NCI-H2227 (cell line): ENCODE measurements around the gene STXBP6.

ENCODE experiments used
- DNase-seq: peaks from one replicate; lab custom pipeline; 2025; ENCODE audit not compliant: unreplicated experiment; lab: John Stamatoyannopoulos, UW

STXBP6 gene

DNA sequence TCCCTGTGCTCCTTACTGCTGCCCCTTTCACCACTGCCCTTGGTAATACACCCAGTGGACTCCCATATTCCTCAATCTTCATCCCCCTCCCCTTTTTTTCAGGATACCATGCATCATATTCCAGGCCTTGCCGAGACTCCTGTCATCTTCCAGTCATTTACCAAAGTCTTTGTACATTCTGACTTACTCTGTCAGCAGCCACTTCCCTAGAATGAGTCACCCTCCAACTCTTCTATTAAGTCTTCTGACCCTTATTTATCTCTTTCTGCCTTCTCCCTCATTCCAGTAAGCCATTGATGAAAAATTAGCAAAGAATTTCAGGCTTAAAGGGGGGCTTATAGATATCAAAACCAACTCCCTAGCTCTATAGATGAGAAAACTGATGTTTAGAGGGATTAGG lies 128.0 kb downstream of the STXBP6 start:
- DNase-seq: no peak

DNA sequence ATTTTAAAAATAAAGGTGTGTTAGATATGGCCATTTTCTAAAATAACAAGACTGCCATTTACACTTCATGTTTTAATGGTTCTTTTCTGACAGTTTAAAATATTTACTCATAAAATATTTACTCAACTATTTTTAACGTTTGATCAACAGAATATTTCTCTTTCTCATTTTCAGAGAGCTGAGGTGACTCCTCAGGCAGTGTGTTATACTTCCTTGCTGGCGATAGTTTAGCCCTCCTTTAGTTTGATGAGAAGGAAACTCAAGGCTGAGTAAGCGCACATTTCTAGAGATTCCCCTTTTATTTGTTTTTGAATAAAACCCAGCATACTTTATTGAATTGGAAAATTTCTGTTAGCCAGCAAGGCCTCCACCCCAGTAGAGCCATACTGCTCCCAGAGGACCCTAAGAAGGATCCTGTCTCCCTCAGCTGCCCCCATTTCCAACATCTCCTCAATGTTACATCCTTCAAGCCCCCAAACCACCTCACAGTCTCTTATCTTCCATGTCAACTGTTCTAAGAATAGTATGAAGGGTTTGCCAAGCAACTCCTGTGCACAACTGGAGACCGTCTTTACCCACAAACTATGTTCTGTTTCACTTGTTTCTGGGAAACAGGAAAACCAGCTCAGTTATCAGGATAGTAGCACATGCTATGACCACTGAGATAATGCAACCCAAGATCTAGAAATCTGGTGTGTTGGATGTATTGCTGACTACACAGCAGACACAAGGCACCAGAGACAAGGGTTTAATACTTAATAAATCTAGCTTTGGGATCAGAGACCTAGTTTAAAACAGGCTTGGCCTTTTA lies 129.5 kb downstream of the STXBP6 start:
- DNase-seq: no peak

GRCh38 chr14:24918822-24919221 lies 131.1 kb downstream of the STXBP6 start:
- no peak for DNase-seq

DNA sequence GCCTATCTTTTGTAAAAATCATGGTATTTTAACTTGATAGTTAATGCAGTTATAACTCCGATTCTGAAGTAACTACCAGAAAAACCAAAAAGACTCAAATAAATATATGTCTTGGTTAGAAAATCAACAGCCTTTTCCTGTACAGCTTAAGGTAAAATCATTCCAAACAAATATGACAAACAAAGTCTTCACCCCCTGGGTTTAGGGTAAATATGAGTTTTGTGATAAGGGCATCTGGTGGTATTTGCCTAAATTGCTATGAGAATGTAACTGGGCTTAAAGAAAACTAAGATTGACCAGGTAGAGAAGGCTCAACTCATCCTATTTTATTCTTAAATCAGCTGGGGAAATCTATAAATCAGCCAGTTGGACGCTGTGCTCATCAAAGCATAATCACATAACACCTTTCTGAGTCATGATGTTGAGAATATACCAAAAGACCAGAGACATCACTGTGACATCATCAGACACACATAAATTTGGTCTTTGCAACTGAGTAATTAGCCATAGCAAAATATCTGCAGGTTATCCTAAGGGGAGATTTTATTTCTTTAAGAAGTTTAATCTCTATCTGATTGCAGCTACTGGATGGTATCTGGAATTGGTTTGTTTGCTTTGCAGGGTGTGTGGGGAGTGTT lies 133.9 kb downstream of the STXBP6 start:
- DNase-seq: no peak

DNA sequence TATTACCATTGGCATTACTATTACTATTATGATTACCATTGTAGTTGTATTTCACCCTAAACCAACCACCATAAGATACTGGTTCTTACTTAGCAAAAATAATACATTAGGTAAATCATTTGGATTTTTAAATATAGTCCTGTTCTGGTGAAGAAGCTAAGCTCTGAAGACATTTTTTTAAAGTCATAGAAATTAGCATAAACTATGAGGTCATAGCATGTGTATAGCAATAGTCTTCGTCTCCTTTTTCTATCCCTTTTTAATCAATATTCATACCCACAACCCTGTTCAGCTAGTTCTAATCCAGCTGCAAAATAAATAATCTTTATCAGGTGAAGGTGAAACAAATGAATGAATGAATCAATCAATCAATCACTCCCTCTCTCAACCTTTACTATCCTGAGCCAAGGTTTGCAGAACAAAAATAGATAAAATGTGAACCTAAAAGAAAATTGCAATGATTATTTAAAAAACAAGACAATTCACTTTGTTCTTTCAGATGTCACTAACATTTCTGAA lies 134.5 kb downstream of the STXBP6 start:
- DNase-seq: no peak

DNA sequence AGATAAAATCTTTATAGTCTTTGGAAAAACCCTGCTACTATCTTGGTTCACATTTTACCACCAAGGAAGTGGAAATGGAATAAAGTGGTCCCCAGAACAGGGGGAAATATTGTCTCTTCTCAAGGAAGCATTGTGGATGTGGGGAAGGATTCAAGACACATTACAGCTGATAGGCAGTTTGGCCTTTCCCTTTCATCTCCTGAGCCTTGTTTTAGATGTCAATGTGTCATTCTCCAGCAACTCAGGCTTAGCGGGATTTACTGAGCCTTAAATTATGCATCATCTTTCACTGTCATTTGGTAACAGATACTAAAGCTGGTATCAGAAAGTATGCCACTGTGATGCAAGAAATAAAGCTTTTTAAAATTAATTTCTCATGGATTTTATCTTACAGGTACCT lies 136.2 kb downstream of the STXBP6 start:
- DNase-seq: peak; percentile 3

DNA sequence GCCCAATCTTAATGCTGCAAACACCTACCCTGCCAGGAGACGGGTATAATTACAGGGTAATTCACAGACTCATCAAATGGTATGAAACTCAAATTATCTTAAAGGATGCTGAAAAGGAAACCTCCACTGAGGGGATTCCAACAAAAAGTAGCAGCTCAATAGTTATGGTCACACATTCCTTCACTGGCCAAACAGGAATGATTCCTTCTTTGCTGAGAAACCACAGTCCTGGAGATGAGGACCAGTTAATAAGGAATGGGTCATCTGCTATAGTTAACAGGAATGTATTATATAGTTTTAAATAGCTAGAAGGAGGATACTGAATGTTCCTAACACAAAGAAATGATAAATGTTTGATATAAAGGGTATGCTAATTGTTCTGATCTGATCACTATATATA lies 136.9 kb downstream of the STXBP6 start:
- no peak for DNase-seq

DNA sequence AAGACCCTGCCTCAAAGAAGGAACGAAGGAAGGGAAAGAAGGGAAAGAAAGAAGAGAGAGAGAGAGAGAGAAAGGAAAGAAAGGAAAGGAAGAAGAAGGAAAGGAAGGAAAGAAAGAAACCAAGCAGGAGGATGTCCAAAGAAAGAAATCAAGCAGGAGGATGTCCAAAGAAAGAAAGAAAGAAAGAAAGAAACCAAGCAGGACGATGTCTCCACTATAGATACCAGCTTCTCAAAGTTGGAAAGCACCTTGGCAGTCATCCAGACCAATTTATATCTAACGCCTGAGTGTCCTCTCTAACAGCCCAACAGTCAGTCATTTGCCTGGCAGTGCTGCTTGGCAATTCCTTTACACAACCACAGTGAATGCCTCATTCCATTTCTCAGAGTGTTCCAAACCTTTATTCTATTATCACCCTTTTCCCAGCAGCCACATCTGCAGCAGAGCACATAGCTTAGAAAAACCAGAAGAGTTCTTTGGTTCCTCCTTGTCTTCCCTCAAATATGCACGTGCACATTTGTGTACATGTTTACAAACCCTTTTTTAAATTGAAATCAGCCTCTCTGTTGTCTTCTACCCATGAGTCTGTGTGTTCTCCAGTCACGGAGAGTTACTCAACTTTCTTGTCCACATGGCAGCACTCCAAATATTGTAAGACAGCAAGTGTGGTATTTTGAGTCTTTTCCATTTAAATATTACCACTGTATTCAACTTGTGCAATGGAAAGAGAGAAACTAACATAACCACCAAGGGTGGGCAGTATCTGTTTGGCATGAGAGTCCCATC lies 138.4 kb downstream of the STXBP6 start:
- DNase-seq: peak; percentile 50

- DNase-seq: no peak
Observed at GRCh38 chr14:24910408-24910986, 139.4 kb downstream of the STXBP6 start.

GRCh38 chr14:24909523-24910302 lies 140.2 kb downstream of the STXBP6 start:
- no peak for DNase-seq

DNA sequence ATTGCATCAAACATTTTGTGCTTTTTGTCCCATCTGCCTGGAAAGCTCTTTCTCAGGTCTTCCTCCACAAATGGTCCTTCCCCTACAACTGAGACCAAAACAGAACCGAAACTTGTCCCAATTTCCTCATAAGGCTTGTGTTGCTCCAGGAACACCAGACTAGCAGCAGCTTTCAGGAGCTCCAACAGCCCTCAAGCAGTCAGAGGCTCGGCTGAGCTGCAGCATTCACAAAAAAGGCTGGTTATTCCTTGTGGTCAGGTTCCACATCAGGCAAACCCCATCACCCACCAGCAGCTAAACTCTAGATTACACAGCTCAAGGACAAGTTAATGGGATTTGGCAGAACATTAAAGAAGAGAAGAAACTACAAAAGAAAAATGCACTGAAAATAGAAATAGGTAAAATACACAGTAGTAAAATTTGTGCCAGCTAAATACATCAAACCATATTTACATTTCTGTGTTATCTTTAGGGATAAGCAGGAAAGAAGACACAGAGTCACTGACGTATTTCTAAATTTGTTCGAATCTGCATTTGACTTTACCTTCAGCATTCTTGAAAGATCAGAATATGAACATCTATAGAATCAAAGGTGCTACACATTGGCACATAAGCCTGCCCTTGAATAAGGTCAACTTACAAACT lies 141.2 kb downstream of the STXBP6 start:
- no peak for DNase-seq

DNA sequence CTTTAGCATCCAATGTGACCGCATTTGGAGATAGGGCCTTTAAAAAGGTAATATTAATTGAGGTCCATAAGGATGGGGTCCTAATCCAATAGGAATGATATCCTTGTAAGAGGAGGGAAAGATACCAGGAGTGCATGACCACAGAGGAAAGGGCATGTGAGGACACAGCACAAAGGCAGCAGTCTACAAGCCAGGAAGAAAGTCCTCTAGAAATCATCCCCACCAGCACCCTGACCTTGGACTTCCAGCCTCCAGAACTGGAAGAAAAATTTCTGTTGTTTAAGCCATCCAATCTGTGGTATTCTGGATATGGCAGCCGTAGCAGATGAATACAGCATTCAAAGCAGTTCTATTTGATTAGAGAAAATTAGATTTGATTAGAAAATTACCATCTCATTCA lies 145.4 kb downstream of the STXBP6 start:
- DNase-seq: no peak

DNA sequence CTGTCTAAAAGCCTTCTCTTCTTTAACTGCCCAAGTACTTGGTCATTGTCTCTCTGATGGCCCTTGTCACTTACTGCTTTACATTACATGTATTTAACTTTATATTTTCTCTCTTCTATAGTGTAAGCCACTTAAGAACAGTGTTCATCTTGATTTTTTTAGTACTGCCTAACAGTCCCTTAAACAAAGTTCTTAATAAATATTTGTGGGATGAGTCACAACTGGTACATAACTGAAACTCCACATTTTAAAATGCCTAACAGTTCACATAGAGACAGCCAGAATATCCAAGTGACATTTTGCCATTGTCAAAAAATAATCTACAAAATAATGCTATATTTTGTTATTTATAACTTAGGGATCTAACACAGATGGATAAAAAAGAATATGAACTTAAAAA lies 146.6 kb downstream of the STXBP6 start:
- no peak for DNase-seq

DNA sequence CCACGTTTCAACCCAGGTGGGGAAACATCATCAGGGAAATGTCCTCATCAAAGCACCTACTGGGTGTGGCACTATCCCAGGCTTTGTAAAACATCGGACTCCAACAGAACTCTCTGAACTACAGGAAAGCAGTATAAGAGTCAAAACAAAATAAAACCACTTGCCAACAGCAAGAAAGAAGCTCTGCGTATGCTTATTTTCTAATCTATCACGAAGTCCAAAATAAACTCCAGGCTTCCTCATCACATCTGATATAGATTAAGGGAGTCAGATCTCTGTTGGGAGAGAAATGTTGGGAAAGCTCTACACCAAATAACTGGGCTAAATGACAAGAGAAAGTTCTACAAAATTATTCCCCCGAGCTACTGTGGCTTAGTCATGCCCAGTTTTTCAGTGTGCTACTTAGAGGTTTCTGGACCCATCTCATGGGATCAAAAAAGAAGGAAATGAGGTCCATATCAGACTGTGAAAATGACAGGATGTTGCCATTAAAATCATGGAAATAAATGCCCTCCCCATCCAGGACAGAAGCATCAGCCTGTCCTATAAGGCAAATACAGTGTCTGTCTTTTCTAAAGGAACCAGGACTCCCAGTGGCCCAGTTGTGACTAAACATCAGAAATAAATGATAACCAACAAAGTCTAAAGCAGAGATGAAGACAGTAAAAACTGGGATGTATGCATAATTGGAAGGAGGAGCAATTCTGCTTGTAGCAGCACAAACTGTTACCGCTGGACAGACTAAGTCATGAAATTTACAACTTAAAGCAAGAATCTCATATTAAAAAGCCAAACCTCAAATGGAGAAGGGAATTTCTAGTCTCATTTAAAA lies 149.5 kb downstream of the STXBP6 start:
- DNase-seq: no peak

GRCh38 chr14:24897793-24898192 lies 152.2 kb downstream of the STXBP6 start:
- DNase-seq: no peak

DNA sequence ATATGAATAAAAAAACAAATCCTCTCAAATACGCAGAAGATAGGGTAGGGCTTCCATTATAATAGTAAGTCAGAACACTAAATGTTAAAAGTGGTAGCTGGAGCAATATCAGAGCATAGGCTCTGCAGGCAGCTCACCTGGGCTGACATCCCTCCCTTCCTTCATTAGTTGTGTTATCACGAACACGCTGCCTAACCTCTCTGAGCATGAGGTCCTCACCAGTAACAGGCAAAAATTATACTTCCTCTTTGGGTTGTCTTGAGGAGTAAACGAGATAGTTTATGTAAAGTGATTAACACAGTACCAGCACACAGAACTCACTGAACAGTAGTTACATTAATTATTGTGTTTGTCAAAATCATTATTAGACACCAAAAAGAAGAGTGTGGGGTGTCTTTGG lies 154.3 kb downstream of the STXBP6 start:
- DNase-seq: no peak

- no peak for DNase-seq
Observed at GRCh38 chr14:24895243-24895583, 154.7 kb downstream of the STXBP6 start.

DNA sequence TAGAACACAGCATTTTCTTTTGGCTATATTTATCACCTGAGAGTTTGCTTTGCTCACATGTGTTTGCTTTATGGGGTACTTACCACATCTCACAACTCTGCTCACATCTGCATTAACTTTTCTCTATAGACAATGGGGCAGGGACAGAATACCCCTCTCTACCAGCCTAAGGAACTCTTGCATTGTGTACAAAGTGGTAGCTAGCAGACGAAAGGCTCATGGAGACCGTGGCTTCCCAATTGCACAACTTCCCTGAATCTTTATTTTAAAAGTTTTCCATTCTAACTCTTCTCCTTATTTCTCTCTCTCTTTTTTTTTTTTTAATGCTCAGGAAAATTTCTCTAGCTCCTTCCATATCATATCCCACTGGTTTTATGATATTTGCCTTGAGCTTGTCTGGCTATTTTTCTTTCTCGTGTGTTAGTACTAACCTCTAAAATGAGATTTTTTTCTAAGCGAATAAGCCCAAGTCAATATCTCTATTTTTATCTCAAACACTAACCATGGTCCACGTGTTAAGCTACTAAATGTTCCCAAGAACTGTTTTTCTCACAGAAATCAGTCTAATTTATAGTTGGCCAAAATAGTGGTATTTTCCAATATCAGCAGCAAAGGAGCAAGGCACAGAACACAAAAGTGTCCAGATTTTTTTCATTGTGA lies 155.2 kb downstream of the STXBP6 start:
- DNase-seq: no peak
